SK-N-SH (cell line): ENCODE data around the gene FMN1. TPM values are rescaled to one million over a fixed set of nuclear protein-coding genes. Genes with fewer than 3 reads are reported as not detected.

Experiments
- CTCF ChIA-PET: fragments of 300-600, 350-600 bp; formaldehyde crosslinking; extraction: SDS; loops from one replicate; lab custom pipeline; 2021; lab: Yijun Ruan, JAX
- POLR2A ChIA-PET: fragments of 350-600 bp; sonication (Branson Sonifier 250); formaldehyde crosslinking; extraction: SDS; loops from one replicate; lab custom pipeline; 2020; ENCODE audit warnings: antibody characterized with exemption, inconsistent platforms; lab: Yijun Ruan, JAX
- DNase-seq: peaks from one replicate; pipeline ENCODE4 v3.0.0; 2012
- H2AFZ ChIP-seq: fragments of 200-600 bp; sonication (generic); 2 replicates; pipeline ENCODE4 v1.8.1; 2016; ENCODE audit warnings: antibody characterized with exemption, mild to moderate bottlenecking, low read depth
- H3F3A ChIP-seq: fragments of 200-600 bp; sonication (generic); replicated peaks from 2 replicates; pipeline ENCODE3; 2016; ENCODE audit warnings: antibody characterized with exemption, mild to moderate bottlenecking; ENCODE audit not compliant: insufficient read depth
- H3K27ac ChIP-seq, 2 experiments: fragments of 200-500 bp in 1 of 2; fragments of 200-600 bp in 1 of 2; sonication (Bioruptor generic) in 1 of 2; sonication (generic), shearing (Covaris generic) in 1 of 2; 2 replicates each; pipeline versions ENCODE4 v1.5.1 to v1.6.1; 2014 to 2016; ENCODE audit warnings: low read depth in 2 of 2, inconsistent platforms in 1 of 2, low read length in 1 of 2, mild to moderate bottlenecking in 1 of 2, mixed read lengths in 1 of 2
- H3K27me3 ChIP-seq: fragments of 200-600 bp; sonication (generic), shearing (Covaris generic); 2 replicates; pipeline ENCODE4 v1.6.1; 2016; ENCODE audit warnings: mixed run types; ENCODE audit not compliant: insufficient read depth
- H3K36me3 ChIP-seq, 2 experiments: fragments of 200-500 bp in 1 of 2; fragments of 200-600 bp in 1 of 2; sonication (Bioruptor generic) in 1 of 2; sonication (generic) in 1 of 2; replicated peaks in 1 of 2; 2 replicates each; pipeline versions ENCODE3 to v1.5.1; 2014 to 2016; ENCODE audit warnings: low read length in 1 of 2, mild to moderate bottlenecking in 1 of 2; ENCODE audit not compliant: insufficient read depth in 2 of 2, control insufficient read depth in 1 of 2
- H3K4me1 ChIP-seq, 2 experiments: fragments of 200-500 bp in 1 of 2; fragments of 200-600 bp in 1 of 2; sonication (Bioruptor generic) in 1 of 2; sonication (generic), shearing (Covaris generic) in 1 of 2; 2 replicates each; pipeline versions ENCODE4 v1.5.1 to v1.6.1; 2014 to 2016; ENCODE audit warnings: low read depth in 1 of 2, low read length in 1 of 2, mixed run types in 1 of 2; ENCODE audit not compliant: insufficient read depth in 2 of 2, control insufficient read depth in 1 of 2
- H3K4me2 ChIP-seq: fragments of 200-600 bp; sonication (generic), shearing (Covaris generic); 2 replicates; pipeline ENCODE4 v1.6.1; 2017; ENCODE audit warnings: mixed run types
- H3K4me3 ChIP-seq, 2 experiments: fragments of 200-500 bp in 1 of 2; fragments of 200-600 bp in 1 of 2; sonication (Bioruptor generic) in 1 of 2; sonication (generic), shearing (Covaris generic) in 1 of 2; 2 replicates each; pipeline versions ENCODE4 v1.5.1 to v1.8.1; 2014 to 2016; ENCODE audit warnings: low read depth in 2 of 2, inconsistent platforms in 1 of 2, low read length in 1 of 2, mild to moderate bottlenecking in 1 of 2, mixed read lengths in 1 of 2, moderate library complexity in 1 of 2
- H3K79me2 ChIP-seq: fragments of 200-600 bp; sonication (generic); 2 replicates; pipeline ENCODE4 v1.8.1; 2017; ENCODE audit warnings: mild to moderate bottlenecking; ENCODE audit not compliant: insufficient read depth
- H3K9ac ChIP-seq: fragments of 200-600 bp; sonication (generic); 2 replicates; pipeline ENCODE4 v1.6.1; 2017; ENCODE audit warnings: mixed run types
- H3K9me2 ChIP-seq: fragments of 200-600 bp; sonication (generic); 2 replicates; pipeline ENCODE4 v1.6.1; 2017; ENCODE audit warnings: mixed run types
- H3K9me3 ChIP-seq: fragments of 200-600 bp; sonication (generic); 2 replicates; pipeline ENCODE4 v1.6.1; 2017; ENCODE audit warnings: mixed run types, mild to moderate bottlenecking, moderate library complexity
- H4K20me1 ChIP-seq: fragments of 200-600 bp; sonication (generic); 2 replicates; pipeline ENCODE4 v1.6.1; 2017; ENCODE audit warnings: mild to moderate bottlenecking, mixed run types; ENCODE audit not compliant: insufficient read depth
- EP300 ChIP-seq, 2 experiments: IDR thresholded peaks; 2 replicates each; pipeline versions ENCODE4 v1.4.0 to v1.6.1; 2012; ENCODE audit warnings: borderline replicate concordance in 1 of 2, low read depth in 1 of 2, low read length in 1 of 2
- EZH2phosphoT487 ChIP-seq: fragments of 200-600 bp; sonication (generic); IDR thresholded peaks from 2 replicates; pipeline ENCODE4 v1.6.1; 2017; ENCODE audit warnings: low read depth, mixed run types, mild to moderate bottlenecking, antibody characterized with exemption, moderate library complexity, borderline replicate concordance
- FOSL2 ChIP-seq: IDR thresholded peaks from 2 replicates; pipeline ENCODE4 v1.4.0; 2012; ENCODE audit warnings: low read depth, mild to moderate bottlenecking, moderate library complexity, borderline replicate concordance
- FOXJ3 ChIP-seq: sonication (generic); formaldehyde crosslinking; IDR thresholded peaks from 2 replicates; pipeline ENCODE4 v1.5.1; 2020; ENCODE audit warnings: mild to moderate bottlenecking, missing genetic modification reagents
- GABPA ChIP-seq: IDR thresholded peaks from 2 replicates; pipeline ENCODE4 v1.4.0; 2012; ENCODE audit warnings: low read depth, mild to moderate bottlenecking
- JUND ChIP-seq: IDR thresholded peaks from 2 replicates; pipeline ENCODE4 v1.4.0; 2012
- NFIC ChIP-seq: IDR thresholded peaks from 2 replicates; pipeline ENCODE4 v1.4.0; 2012; ENCODE audit warnings: borderline replicate concordance
- POLR2AphosphoS5 ChIP-seq: IDR thresholded peaks from 2 replicates; pipeline ENCODE4 v1.6.1; 2012; ENCODE audit warnings: low read depth, low read length
- RFX5 ChIP-seq: IDR thresholded peaks from 2 replicates; pipeline ENCODE4 v1.6.1; 2012; ENCODE audit warnings: mild to moderate bottlenecking, improper control_type of control experiment, low read length
- SIN3A ChIP-seq: IDR thresholded peaks from 2 replicates; pipeline ENCODE4 v1.6.1; 2012; ENCODE audit warnings: low read depth, mild to moderate bottlenecking, low read length, moderate library complexity, borderline replicate concordance
- SMC3 ChIP-seq: IDR thresholded peaks from 2 replicates; pipeline ENCODE4 v1.6.1; 2012; ENCODE audit warnings: low read depth, low read length, improper control_type of control experiment
- TAF1 ChIP-seq: IDR thresholded peaks from 2 replicates; pipeline ENCODE4 v1.6.1; 2012; ENCODE audit warnings: low read depth, mild to moderate bottlenecking, low read length, moderate library complexity, borderline replicate concordance
- TEAD4 ChIP-seq: IDR thresholded peaks from 2 replicates; pipeline ENCODE4 v1.4.0; 2012; ENCODE audit warnings: mild to moderate bottlenecking, borderline replicate concordance; ENCODE audit not compliant: insufficient read depth
- YY1 ChIP-seq: IDR thresholded peaks from 2 replicates; pipeline ENCODE4 v1.4.0; 2012; ENCODE audit warnings: low read depth, mild to moderate bottlenecking
- WGBS: methylation state at CpG from one replicate; pipeline ENCODE4 v1.1.6; 2017; ENCODE audit warnings: low lambda C conversion rate; 5-methylcytosine and 5-hydroxymethylcytosine counted together
- polyA plus RNA-seq, 3 experiments: library from polyadenylated mRNA; depleted of rRNA; stranded (reverse); fragments of >200 nt; gene quantifications; 2 replicates each; pipeline ENCODE4 v1.2.3, GENCODE V29; 2012
- TF ChIP-seq, protein P1 (sequence below): fragments of 150-350 bp; IDR thresholded peaks from 2 replicates; pipeline ENCODE4 v1.6.1; 2016; ENCODE audit warnings: mild to moderate bottlenecking, low read depth, low read length
- TF ChIP-seq, protein P2 (sequence below): fragments of 150-350 bp; IDR thresholded peaks from 2 replicates; pipeline ENCODE4 v1.6.1; 2017; ENCODE audit warnings: antibody characterized with exemption, low read length, low read depth, borderline replicate concordance
- TF ChIP-seq, protein P3 (sequence below): IDR thresholded peaks from 2 replicates; pipeline ENCODE4 v1.4.0; 2012; ENCODE audit warnings: low read depth, borderline replicate concordance
- TF ChIP-seq, protein P4 (sequence below): fragments of 200-600 bp; sonication (generic); IDR thresholded peaks from 2 replicates; pipeline ENCODE4 v1.6.1; 2017; ENCODE audit warnings: antibody characterized with exemption, mild to moderate bottlenecking, moderate library complexity
- TF ChIP-seq, protein P5 (sequence below): IDR thresholded peaks from 2 replicates; pipeline ENCODE4 v1.4.0; 2012; ENCODE audit warnings: low read depth, borderline replicate concordance
- TF ChIP-seq, protein P6 (sequence below): IDR thresholded peaks from 2 replicates; pipeline ENCODE4; 2012

The FMN1 gene
- polyA plus RNA-seq, 1 of the 3 experiments (the other 2 are of a cell fraction), result 9.1 TPM

DNA sequence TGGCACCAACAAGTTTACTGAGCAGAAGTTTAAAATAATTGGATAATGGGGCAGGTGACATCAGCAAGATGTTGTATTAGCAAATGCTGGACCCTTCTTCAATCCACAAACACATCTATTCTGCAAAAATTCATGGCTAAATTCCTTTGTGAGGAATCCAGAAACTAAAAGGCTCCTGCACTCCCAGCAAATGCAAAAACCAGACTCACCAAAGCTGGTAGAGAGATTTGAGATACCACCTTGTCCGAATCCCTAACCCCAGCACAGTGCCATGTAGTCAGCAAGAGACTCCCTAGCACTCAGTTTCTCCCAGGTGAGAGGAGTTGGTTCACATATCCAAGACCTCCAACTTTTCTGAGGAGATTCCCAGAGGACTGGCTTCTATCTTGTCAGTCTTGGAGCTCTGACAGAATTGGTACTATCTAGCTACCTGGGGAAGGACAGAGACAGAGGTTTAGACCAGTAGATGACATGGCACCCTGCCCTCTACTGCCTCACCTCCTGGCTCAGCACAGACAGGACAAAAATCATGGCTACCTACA lies 454.9 kb downstream of the FMN1 start:
- Histone ChIP-seq H3K36me3 (peaks cover 0 to 33% of the 10 kb centered on the region in 2 experiments), H3F3A (peaks cover 81% of the 10 kb centered on the region), H2AFZ (no peak overlapping the region), H3K9me3 (no peaks in the 10 kb centered on the region), H3K27me3 (no peaks in the 10 kb centered on the region), H3K4me3 (no peak overlapping the region), H4K20me1 (no peaks in the 10 kb centered on the region), H3K9me2 (no peaks in the 10 kb centered on the region), H3K79me2 (no peaks in the 10 kb centered on the region), H3K9ac (no peak overlapping the region), H3K4me2 (no peak overlapping the region), H3K4me1 (no peaks in the 10 kb centered on the region), H3K27ac (no peak overlapping the region)
- TF ChIP-seq TEAD4 (no peak), FOXJ3 (no peak), JUND (no peak), EP300 (IDR thresholded peaks at IDR 0.05; ENCODE audit: borderline replicate concordance in 1 of 2, low read depth in 1 of 2, low read length in 1 of 2) (no peak), POLR2AphosphoS5 (no peak), EZH2phosphoT487 (no peak), SIN3A (no peak), FOSL2 (no peak), NFIC (no peak), RFX5 (no peak)
- TF ChIP-seq, protein P1, sequence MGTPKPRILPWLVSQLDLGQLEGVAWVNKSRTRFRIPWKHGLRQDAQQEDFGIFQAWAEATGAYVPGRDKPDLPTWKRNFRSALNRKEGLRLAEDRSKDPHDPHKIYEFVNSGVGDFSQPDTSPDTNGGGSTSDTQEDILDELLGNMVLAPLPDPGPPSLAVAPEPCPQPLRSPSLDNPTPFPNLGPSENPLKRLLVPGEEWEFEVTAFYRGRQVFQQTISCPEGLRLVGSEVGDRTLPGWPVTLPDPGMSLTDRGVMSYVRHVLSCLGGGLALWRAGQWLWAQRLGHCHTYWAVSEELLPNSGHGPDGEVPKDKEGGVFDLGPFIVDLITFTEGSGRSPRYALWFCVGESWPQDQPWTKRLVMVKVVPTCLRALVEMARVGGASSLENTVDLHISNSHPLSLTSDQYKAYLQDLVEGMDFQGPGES, result no peak
- TF ChIP-seq, protein P2, sequence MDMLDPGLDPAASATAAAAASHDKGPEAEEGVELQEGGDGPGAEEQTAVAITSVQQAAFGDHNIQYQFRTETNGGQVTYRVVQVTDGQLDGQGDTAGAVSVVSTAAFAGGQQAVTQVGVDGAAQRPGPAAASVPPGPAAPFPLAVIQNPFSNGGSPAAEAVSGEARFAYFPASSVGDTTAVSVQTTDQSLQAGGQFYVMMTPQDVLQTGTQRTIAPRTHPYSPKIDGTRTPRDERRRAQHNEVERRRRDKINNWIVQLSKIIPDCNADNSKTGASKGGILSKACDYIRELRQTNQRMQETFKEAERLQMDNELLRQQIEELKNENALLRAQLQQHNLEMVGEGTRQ, result no peak
- TF ChIP-seq, protein P3, sequence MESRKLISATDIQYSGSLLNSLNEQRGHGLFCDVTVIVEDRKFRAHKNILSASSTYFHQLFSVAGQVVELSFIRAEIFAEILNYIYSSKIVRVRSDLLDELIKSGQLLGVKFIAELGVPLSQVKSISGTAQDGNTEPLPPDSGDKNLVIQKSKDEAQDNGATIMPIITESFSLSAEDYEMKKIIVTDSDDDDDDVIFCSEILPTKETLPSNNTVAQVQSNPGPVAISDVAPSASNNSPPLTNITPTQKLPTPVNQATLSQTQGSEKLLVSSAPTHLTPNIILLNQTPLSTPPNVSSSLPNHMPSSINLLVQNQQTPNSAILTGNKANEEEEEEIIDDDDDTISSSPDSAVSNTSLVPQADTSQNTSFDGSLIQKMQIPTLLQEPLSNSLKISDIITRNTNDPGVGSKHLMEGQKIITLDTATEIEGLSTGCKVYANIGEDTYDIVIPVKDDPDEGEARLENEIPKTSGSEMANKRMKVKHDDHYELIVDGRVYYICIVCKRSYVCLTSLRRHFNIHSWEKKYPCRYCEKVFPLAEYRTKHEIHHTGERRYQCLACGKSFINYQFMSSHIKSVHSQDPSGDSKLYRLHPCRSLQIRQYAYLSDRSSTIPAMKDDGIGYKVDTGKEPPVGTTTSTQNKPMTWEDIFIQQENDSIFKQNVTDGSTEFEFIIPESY, result no peak
- ChIA-PET POLR2A (no interaction called here), CTCF (interaction anchor here (0.8 to 1.3 kb wide), 2 partner anchors 105 to 197 kb away, joined by 3 read pairs; no protein-coding TSS in a partner anchor)
- 50% methylated on average over 1 of the region's 1 CpG for WGBS
- DNase-seq, result no peak

DNA sequence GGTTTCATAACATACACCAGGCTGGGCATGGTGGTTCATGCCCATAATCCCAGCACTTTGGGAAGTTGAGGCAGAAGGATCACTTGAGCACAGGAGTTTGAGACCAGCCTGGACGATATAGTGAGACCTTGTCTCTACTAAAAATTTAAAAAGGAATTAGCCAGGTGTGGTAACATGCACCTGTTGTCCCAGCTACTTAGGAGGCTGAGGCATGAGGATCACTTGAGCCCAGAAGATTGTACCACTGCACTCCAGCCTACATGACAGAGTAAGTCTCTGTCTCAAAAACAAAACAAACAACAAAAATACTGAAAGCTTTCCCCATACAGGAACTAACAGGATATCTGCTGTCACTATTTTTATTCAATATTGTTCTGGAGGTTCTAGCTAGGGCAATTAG lies 455.8 kb downstream of the FMN1 start:
- no peak overlapping the region for H2AFZ ChIP-seq
- H3K79me2 ChIP-seq, result no peaks in the 10 kb centered on the region
- no peaks in the 10 kb centered on the region for H3K4me1 ChIP-seq
- POLR2A ChIA-PET, result no interaction called here
- H3K27me3 ChIP-seq, result no peaks in the 10 kb centered on the region
- no peaks in the 10 kb centered on the region for H4K20me1 ChIP-seq
- H3K36me3 ChIP-seq, result peaks cover 0 to 41% of the 10 kb centered on the region in 2 experiments
- H3K4me3 ChIP-seq, result no peak overlapping the region
- 67% methylated on average over 1 of the region's 1 CpG for WGBS
- H3K9me3 ChIP-seq, result no peaks in the 10 kb centered on the region
- no peak overlapping the region for H3K9ac ChIP-seq
- H3K27ac ChIP-seq, result no peak overlapping the region
- H3K9me2 ChIP-seq, result no peaks in the 10 kb centered on the region
- peaks cover 90% of the 10 kb centered on the region for H3F3A ChIP-seq
- H3K4me2 ChIP-seq, result no peak overlapping the region
- DNase-seq, result no peak
- CTCF ChIA-PET, result interaction anchor here (0.8 kb wide), 1 partner anchor 198 kb away, joined by 3 read pairs; no protein-coding TSS in a partner anchor
- TF ChIP-seq TAF1 (no peak), GABPA (no peak), YY1 (no peak), EP300 (IDR thresholded peaks at IDR 0.05; ENCODE audit: borderline replicate concordance in 1 of 2, low read depth in 1 of 2, low read length in 1 of 2) (no peak), SMC3 (no peak)
- TF ChIP-seq, protein P4, sequence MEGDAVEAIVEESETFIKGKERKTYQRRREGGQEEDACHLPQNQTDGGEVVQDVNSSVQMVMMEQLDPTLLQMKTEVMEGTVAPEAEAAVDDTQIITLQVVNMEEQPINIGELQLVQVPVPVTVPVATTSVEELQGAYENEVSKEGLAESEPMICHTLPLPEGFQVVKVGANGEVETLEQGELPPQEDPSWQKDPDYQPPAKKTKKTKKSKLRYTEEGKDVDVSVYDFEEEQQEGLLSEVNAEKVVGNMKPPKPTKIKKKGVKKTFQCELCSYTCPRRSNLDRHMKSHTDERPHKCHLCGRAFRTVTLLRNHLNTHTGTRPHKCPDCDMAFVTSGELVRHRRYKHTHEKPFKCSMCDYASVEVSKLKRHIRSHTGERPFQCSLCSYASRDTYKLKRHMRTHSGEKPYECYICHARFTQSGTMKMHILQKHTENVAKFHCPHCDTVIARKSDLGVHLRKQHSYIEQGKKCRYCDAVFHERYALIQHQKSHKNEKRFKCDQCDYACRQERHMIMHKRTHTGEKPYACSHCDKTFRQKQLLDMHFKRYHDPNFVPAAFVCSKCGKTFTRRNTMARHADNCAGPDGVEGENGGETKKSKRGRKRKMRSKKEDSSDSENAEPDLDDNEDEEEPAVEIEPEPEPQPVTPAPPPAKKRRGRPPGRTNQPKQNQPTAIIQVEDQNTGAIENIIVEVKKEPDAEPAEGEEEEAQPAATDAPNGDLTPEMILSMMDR, result no peak
- TF ChIP-seq, protein P5, sequence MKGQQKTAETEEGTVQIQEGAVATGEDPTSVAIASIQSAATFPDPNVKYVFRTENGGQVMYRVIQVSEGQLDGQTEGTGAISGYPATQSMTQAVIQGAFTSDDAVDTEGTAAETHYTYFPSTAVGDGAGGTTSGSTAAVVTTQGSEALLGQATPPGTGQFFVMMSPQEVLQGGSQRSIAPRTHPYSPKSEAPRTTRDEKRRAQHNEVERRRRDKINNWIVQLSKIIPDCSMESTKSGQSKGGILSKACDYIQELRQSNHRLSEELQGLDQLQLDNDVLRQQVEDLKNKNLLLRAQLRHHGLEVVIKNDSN, result no peak
- TF ChIP-seq, protein P6, sequence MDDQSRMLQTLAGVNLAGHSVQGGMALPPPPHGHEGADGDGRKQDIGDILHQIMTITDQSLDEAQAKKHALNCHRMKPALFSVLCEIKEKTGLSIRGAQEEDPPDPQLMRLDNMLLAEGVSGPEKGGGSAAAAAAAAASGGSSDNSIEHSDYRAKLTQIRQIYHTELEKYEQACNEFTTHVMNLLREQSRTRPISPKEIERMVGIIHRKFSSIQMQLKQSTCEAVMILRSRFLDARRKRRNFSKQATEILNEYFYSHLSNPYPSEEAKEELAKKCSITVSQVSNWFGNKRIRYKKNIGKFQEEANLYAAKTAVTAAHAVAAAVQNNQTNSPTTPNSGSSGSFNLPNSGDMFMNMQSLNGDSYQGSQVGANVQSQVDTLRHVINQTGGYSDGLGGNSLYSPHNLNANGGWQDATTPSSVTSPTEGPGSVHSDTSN, result no peak
